ENCODE data around the gene KRTAP3-3. TPM values are rescaled to one million over a fixed set of nuclear protein-coding genes. Genes with fewer than 3 reads are reported as not detected.
"Not testable (repeated sequence)": the region's sequence is repeated elsewhere in the genome, so short reads cannot be mapped to it uniquely, and the experiment has no call there.

Gene KRTAP3-3
- not detected for total RNA-seq

- Mint-ChIP-seq H3K36me3 (ENCODE audit: insufficient read depth) (no peaks in the 10 kb centered on the region), H3K27me3 (ENCODE audit: low read depth) (peaks cover 50% of the 10 kb centered on the region), H3K4me3 (no peak within 1 kb of the TSS), H3K4me1 (ENCODE audit: low read depth) (no peaks in the 10 kb centered on the region), H3K9me3 (no peaks in the 10 kb centered on the region)
- no peak for ATAC-seq
- no peak for DNase-seq
Observed at GRCh38 chr17:40993839-40994238, at the start of gene KRTAP3-3. KRTAP3-3 (minus strand) TSS chr17:40994164; CDS start chr17:40994097, 67 bp downstream.

GRCh38 chr17:41042953-41043352 is 49.0 kb upstream of the KRTAP3-3 start:
- Mint-ChIP-seq H3K9me3 (peaks cover 6% of the 10 kb centered on the region), H3K36me3 (ENCODE audit: insufficient read depth) (no peaks in the 10 kb centered on the region), H3K27me3 (ENCODE audit: low read depth) (peaks cover 20% of the 10 kb centered on the region), H3K4me3 (no peak overlapping the region), H3K4me1 (ENCODE audit: low read depth) (no peaks in the 10 kb centered on the region)
- no peak for DNase-seq
- no peak for ATAC-seq

GRCh38 chr17:41040783-41041571 is 47.0 kb upstream of the KRTAP3-3 start, which contains the start of gene KRTAP1-1:
KRTAP1-1 (minus strand) TSS chr17:41041450; CDS start chr17:41041397, 53 bp downstream.
- H3K9me3 Mint-ChIP-seq; ATAC-seq; H3K4me3 Mint-ChIP-seq; DNase-seq; H3K4me1 Mint-ChIP-seq (ENCODE audit: low read depth); H3K36me3 Mint-ChIP-seq (ENCODE audit: insufficient read depth): not testable (repeated sequence)
- peaks cover 20% of the 10 kb centered on the region for H3K27me3 Mint-ChIP-seq (ENCODE audit: low read depth)

- no peak for ATAC-seq
- Mint-ChIP-seq H3K9me3 (no peaks in the 10 kb centered on the region), H3K4me3 (no peak overlapping the region), H3K27me3 (ENCODE audit: low read depth) (peaks cover 19% of the 10 kb centered on the region), H3K4me1 (ENCODE audit: low read depth) (no peaks in the 10 kb centered on the region), H3K36me3 (ENCODE audit: insufficient read depth) (no peaks in the 10 kb centered on the region)
- DNase-seq: no peak
Observed at GRCh38 chr17:41037853-41038350, 43.9 kb upstream of the KRTAP3-3 start.

- peaks cover 28% of the 10 kb centered on the region for H3K27me3 Mint-ChIP-seq (ENCODE audit: low read depth)
- not testable (repeated sequence) for DNase-seq; H3K4me1 Mint-ChIP-seq (ENCODE audit: low read depth); H3K4me3 Mint-ChIP-seq; H3K9me3 Mint-ChIP-seq; H3K36me3 Mint-ChIP-seq (ENCODE audit: insufficient read depth); ATAC-seq
Observed at GRCh38 chr17:41034346-41034935, 40.5 kb upstream of the KRTAP3-3 start, which contains the start of gene KRTAP1-3. KRTAP1-3 (minus strand) TSS chr17:41034874; CDS start chr17:41034821, 53 bp downstream.

- no peak for ATAC-seq
- DNase-seq: no peak
- Mint-ChIP-seq H3K36me3 (ENCODE audit: insufficient read depth) (no peaks in the 10 kb centered on the region), H3K4me3 (no peak within 1 kb of the TSS), H3K27me3 (ENCODE audit: low read depth) (peaks cover 33% of the 10 kb centered on the region), H3K9me3 (no peaks in the 10 kb centered on the region), H3K4me1 (ENCODE audit: low read depth) (no peaks in the 10 kb centered on the region)
Observed at GRCh38 chr17:41029633-41030245, 35.8 kb upstream of the KRTAP3-3 start, which contains the start of gene KRTAP1-4. KRTAP1-4 (minus strand) TSS chr17:41030195; CDS start chr17:41030078, 117 bp downstream.

GRCh38 chr17:41026715-41027471 is 32.9 kb upstream of the KRTAP3-3 start, which contains the start of gene KRTAP1-5:
KRTAP1-5 (minus strand) TSS chr17:41027208; CDS start chr17:41027155, 53 bp downstream.
- H3K4me3 Mint-ChIP-seq: no peak within 1 kb of the TSS
- ATAC-seq: no peak

GRCh38 chr17:41024697-41025096 is 30.7 kb upstream of the KRTAP3-3 start:
- Mint-ChIP-seq H3K36me3 (ENCODE audit: insufficient read depth) (no peaks in the 10 kb centered on the region), H3K4me1 (ENCODE audit: low read depth) (no peaks in the 10 kb centered on the region), H3K27me3 (ENCODE audit: low read depth) (peaks cover 11% of the 10 kb centered on the region), H3K9me3 (no peaks in the 10 kb centered on the region), H3K4me3 (no peak overlapping the region)
- ATAC-seq (no peak), DNase-seq (no peak)

More at GRCh38 chr17:41026715-41027471, 32.9 kb upstream of the KRTAP3-3 start, which contains the start of gene KRTAP1-5:
- Mint-ChIP-seq H3K27me3 (ENCODE audit: low read depth) (peaks cover 20% of the 10 kb centered on the region), H3K36me3 (ENCODE audit: insufficient read depth) (no peaks in the 10 kb centered on the region), H3K4me1 (ENCODE audit: low read depth) (no peaks in the 10 kb centered on the region), H3K9me3 (no peaks in the 10 kb centered on the region)
- no peak for DNase-seq

GRCh38 chr17:41020336-41020735 is 26.4 kb upstream of the KRTAP3-3 start:
- no peaks in the 10 kb centered on the region for H3K4me1 Mint-ChIP-seq (ENCODE audit: low read depth)
- ATAC-seq (no peak), DNase-seq (no peak)
- no peaks in the 10 kb centered on the region for H3K36me3 Mint-ChIP-seq (ENCODE audit: insufficient read depth)
- H3K9me3 Mint-ChIP-seq: no peaks in the 10 kb centered on the region
- no peak overlapping the region for H3K4me3 Mint-ChIP-seq
- no peaks in the 10 kb centered on the region for H3K27me3 Mint-ChIP-seq (ENCODE audit: low read depth)

- H3K36me3 Mint-ChIP-seq (ENCODE audit: insufficient read depth): no peaks in the 10 kb centered on the region
- H3K4me1 Mint-ChIP-seq (ENCODE audit: low read depth): no peaks in the 10 kb centered on the region
- ATAC-seq (no peak), DNase-seq (no peak)
- H3K9me3 Mint-ChIP-seq: no peaks in the 10 kb centered on the region
- no peak overlapping the region for H3K4me3 Mint-ChIP-seq
- peaks cover 4% of the 10 kb centered on the region for H3K27me3 Mint-ChIP-seq (ENCODE audit: low read depth)
Observed at GRCh38 chr17:41019415-41019814, 25.5 kb upstream of the KRTAP3-3 start.

- Mint-ChIP-seq H3K4me1 (ENCODE audit: low read depth) (no peaks in the 10 kb centered on the region), H3K27me3 (ENCODE audit: low read depth) (peaks cover 4% of the 10 kb centered on the region), H3K36me3 (ENCODE audit: insufficient read depth) (no peaks in the 10 kb centered on the region), H3K4me3 (no peak overlapping the region), H3K9me3 (no peaks in the 10 kb centered on the region)
- DNase-seq: no peak
- no peak for ATAC-seq
Observed at GRCh38 chr17:41018541-41018940, 24.6 kb upstream of the KRTAP3-3 start.

- DNase-seq (no peak), ATAC-seq (no peak)
- Mint-ChIP-seq H3K4me1 (ENCODE audit: low read depth) (no peaks in the 10 kb centered on the region), H3K36me3 (ENCODE audit: insufficient read depth) (no peaks in the 10 kb centered on the region), H3K27me3 (ENCODE audit: low read depth) (peaks cover 4% of the 10 kb centered on the region), H3K4me3 (no peak overlapping the region), H3K9me3 (no peaks in the 10 kb centered on the region)
Observed at GRCh38 chr17:41016578-41017215, 22.7 kb upstream of the KRTAP3-3 start.

GRCh38 chr17:41015454-41015853 is 21.5 kb upstream of the KRTAP3-3 start:
- no peaks in the 10 kb centered on the region for H3K9me3 Mint-ChIP-seq
- DNase-seq (no peak), ATAC-seq (no peak)
- H3K27me3 Mint-ChIP-seq (ENCODE audit: low read depth): peaks cover 4% of the 10 kb centered on the region
- H3K36me3 Mint-ChIP-seq (ENCODE audit: insufficient read depth): no peaks in the 10 kb centered on the region
- no peak overlapping the region for H3K4me3 Mint-ChIP-seq
- no peaks in the 10 kb centered on the region for H3K4me1 Mint-ChIP-seq (ENCODE audit: low read depth)

All from activated T-cell treated with anti-CD3 and anti-CD28 coated beads, Interleukin-2, amount 50 U/mL, for 4 hours (primary cell).